Measurements from ENCODE around the gene SEMA6D.
"Not testable (repeated sequence)": the region's sequence is repeated elsewhere in the genome, so short reads cannot be mapped to it uniquely, and the experiment has no call there.

The SEMA6D gene

DNA sequence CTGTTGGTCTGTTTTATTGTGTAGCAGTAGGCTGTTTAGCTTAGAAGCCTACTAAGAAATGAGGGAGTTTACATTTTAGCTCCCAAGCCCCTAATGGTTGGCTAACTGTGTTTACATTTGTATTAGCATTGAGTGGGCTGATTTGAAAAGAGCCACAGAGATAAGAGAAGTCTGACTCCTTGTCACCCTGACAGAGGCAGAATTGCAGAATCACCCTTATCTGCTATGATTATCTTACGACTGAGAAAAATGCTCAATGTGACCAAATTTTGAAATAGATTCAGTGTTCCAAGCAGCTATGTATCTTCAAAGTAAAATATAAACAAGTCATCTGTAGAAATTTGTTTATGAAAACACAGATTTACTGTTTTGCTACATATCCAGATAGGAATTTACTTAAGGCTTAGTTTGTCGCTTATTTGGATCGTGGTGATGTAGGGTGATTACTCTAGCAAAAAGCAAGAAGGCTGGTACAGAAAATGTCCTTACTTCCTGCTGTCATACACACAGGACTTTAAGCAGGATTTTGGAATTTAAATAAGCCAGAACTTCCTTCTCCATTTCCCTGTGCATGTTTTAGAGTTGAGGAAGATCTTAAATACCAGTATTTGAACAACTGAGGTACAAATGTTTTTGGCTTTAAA lies 19.0 kb downstream of the SEMA6D start:
- ATAC-seq (ENCODE audit: insufficient read depth, low read depth) (no peak), DNase-seq (no peak)
- TF ChIP-seq, protein P1, sequence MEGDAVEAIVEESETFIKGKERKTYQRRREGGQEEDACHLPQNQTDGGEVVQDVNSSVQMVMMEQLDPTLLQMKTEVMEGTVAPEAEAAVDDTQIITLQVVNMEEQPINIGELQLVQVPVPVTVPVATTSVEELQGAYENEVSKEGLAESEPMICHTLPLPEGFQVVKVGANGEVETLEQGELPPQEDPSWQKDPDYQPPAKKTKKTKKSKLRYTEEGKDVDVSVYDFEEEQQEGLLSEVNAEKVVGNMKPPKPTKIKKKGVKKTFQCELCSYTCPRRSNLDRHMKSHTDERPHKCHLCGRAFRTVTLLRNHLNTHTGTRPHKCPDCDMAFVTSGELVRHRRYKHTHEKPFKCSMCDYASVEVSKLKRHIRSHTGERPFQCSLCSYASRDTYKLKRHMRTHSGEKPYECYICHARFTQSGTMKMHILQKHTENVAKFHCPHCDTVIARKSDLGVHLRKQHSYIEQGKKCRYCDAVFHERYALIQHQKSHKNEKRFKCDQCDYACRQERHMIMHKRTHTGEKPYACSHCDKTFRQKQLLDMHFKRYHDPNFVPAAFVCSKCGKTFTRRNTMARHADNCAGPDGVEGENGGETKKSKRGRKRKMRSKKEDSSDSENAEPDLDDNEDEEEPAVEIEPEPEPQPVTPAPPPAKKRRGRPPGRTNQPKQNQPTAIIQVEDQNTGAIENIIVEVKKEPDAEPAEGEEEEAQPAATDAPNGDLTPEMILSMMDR (IDR thresholded peaks at IDR 0.05; ENCODE audit: borderline replicate concordance, extremely low read depth, low read length, poor library complexity, severe bottlenecking): no peak
- TF ChIP-seq EZH2 (IDR thresholded peaks at IDR 0.05; ENCODE audit: borderline replicate concordance, low read depth, low read length, severe bottlenecking): no peak
- Histone ChIP-seq H4K20me1 (ENCODE audit: insufficient read depth, low read length) (no peaks in the 10 kb centered on the region), H3K27ac (ENCODE audit: low read length) (no peak overlapping the region), H2AFZ (ENCODE audit: low read depth, low read length) (no peak overlapping the region), H3K4me3 (ENCODE audit: low read depth in 1 of 2, low read length in 2 of 2) (no peak overlapping the region), H3K9ac (ENCODE audit: low read depth, low read length) (no peak overlapping the region), H3K4me1 (ENCODE audit: insufficient read depth, low read length) (no peaks in the 10 kb centered on the region), H3K9me3 (ENCODE audit: insufficient read depth, low read length, severe bottlenecking) (no peaks in the 10 kb centered on the region), H3K27me3 (ENCODE audit: insufficient read depth, low read length, poor library complexity) (no peaks in the 10 kb centered on the region), H3K36me3 (ENCODE audit: insufficient read depth, low read length) (no peaks in the 10 kb centered on the region), H3K79me2 (ENCODE audit: insufficient read depth, low read length) (no peaks in the 10 kb centered on the region), H3K4me2 (ENCODE audit: insufficient read depth, low read length) (no peak overlapping the region)

DNA sequence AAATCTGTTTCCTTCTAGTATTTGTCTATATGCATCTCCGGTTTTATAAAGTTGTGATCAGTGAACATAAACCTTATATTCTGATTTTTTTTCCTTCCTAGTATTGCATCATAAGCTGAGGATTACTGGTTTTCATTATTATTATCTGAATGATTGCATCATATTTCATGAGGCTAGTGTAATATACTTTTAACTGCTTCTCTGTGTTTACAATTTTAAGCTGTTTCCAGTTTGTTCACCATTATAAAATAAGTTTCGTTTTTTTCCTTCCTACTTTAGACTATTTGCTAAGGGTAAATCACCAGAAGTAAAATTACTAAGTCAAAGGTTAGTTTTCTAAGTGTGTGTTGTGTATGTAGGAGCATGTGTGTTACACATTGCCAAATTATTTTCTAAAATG lies 20.2 kb downstream of the SEMA6D start:
- Histone ChIP-seq H2AFZ (ENCODE audit: low read depth, low read length) (no peak overlapping the region), H3K27ac (ENCODE audit: low read length) (no peak overlapping the region), H3K79me2 (ENCODE audit: insufficient read depth, low read length) (no peaks in the 10 kb centered on the region), H3K4me3 (ENCODE audit: low read depth in 1 of 2, low read length in 2 of 2) (no peak overlapping the region), H3K27me3 (ENCODE audit: insufficient read depth, low read length, poor library complexity) (no peaks in the 10 kb centered on the region), H3K9me3 (ENCODE audit: insufficient read depth, low read length, severe bottlenecking) (no peaks in the 10 kb centered on the region), H4K20me1 (ENCODE audit: insufficient read depth, low read length) (no peaks in the 10 kb centered on the region), H3K4me2 (ENCODE audit: insufficient read depth, low read length) (no peak overlapping the region), H3K4me1 (ENCODE audit: insufficient read depth, low read length) (no peaks in the 10 kb centered on the region), H3K36me3 (ENCODE audit: insufficient read depth, low read length) (no peaks in the 10 kb centered on the region), H3K9ac (ENCODE audit: low read depth, low read length) (no peak overlapping the region)
- TF ChIP-seq, protein P1 (IDR thresholded peaks at IDR 0.05; ENCODE audit: borderline replicate concordance, extremely low read depth, low read length, poor library complexity, severe bottlenecking): no peak
- TF ChIP-seq EZH2 (IDR thresholded peaks at IDR 0.05; ENCODE audit: borderline replicate concordance, low read depth, low read length, severe bottlenecking): no peak
- ATAC-seq (ENCODE audit: insufficient read depth, low read depth): no peak
- no peak for DNase-seq

DNA sequence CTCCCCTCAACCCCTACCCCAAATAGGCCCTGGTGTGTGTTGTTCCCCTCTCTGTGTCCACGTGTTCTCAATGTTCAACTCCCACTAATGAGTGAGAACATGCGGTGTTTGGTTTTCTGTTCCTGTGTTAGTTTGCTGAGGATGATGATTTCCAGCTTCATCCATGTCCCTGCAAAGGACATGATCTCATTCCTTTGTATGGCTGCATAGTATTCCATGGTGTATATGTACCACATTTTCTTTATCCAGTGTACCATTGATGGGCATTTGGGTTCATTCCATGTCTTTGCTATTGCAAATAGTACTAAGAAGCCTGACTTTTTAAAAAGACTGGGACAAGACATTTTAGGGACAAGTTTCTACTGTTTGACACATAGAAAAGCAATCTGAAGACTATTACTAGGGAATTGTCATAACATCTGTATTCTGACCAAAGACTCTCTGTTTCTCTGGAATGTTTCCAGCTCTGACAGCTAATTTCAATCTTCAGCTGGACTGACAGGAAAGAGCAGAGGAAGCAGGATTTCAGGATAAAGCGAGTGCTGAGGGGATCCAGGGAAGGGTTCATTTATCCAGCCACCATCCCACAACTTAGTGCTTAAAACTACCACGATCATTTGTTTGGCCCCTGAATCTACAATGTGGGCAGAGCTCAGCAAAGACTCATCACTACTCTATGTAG lies 21.0 kb downstream of the SEMA6D start:
- not testable (repeated sequence) for DNase-seq; H2AFZ ChIP-seq (ENCODE audit: low read depth, low read length); H3K4me1 ChIP-seq (ENCODE audit: insufficient read depth, low read length); H3K9ac ChIP-seq (ENCODE audit: low read depth, low read length); H3K27ac ChIP-seq (ENCODE audit: low read length); H3K4me3 ChIP-seq (ENCODE audit: low read depth in 1 of 2, low read length in 2 of 2); H3K79me2 ChIP-seq (ENCODE audit: insufficient read depth, low read length); H3K9me3 ChIP-seq (ENCODE audit: insufficient read depth, low read length, severe bottlenecking); H3K36me3 ChIP-seq (ENCODE audit: insufficient read depth, low read length); H3K27me3 ChIP-seq (ENCODE audit: insufficient read depth, low read length, poor library complexity); ATAC-seq (ENCODE audit: insufficient read depth, low read depth); H3K4me2 ChIP-seq (ENCODE audit: insufficient read depth, low read length); H4K20me1 ChIP-seq (ENCODE audit: insufficient read depth, low read length)

DNA sequence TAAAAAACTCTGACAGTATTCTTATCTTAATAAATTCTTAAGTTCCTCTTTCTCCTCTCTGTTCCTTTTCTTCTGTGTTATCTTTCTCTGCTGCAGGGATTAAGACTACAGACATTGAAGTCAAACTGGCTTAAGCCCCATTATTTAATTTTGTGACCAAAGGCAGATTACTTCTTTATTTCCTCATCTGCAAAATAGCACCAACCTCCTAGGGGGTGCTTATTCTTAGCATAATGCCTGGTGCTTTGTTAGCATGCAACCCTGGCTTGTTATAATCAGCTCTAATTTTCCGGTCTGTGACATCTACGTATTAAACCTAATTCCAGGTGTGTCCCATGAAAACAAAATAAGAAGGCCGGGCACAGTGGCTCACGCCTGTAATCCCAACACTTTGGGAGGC lies 23.8 kb downstream of the SEMA6D start:
- no peaks in the 10 kb centered on the region for H3K27me3 ChIP-seq (ENCODE audit: insufficient read depth, low read length, poor library complexity)
- no peaks in the 10 kb centered on the region for H3K36me3 ChIP-seq (ENCODE audit: insufficient read depth, low read length)
- H3K4me3 ChIP-seq (ENCODE audit: low read depth in 1 of 2, low read length in 2 of 2): no peak overlapping the region
- H3K9ac ChIP-seq (ENCODE audit: low read depth, low read length): no peak overlapping the region
- no peak overlapping the region for H2AFZ ChIP-seq (ENCODE audit: low read depth, low read length)
- TF ChIP-seq, protein P1 (IDR thresholded peaks at IDR 0.05; ENCODE audit: borderline replicate concordance, extremely low read depth, low read length, poor library complexity, severe bottlenecking): no peak
- no peak for TF ChIP-seq EZH2 (IDR thresholded peaks at IDR 0.05; ENCODE audit: borderline replicate concordance, low read depth, low read length, severe bottlenecking)
- no peaks in the 10 kb centered on the region for H3K79me2 ChIP-seq (ENCODE audit: insufficient read depth, low read length)
- ATAC-seq (ENCODE audit: insufficient read depth, low read depth) (no peak), DNase-seq (no peak)
- H3K4me1 ChIP-seq (ENCODE audit: insufficient read depth, low read length): no peaks in the 10 kb centered on the region
- H4K20me1 ChIP-seq (ENCODE audit: insufficient read depth, low read length): no peaks in the 10 kb centered on the region
- no peaks in the 10 kb centered on the region for H3K9me3 ChIP-seq (ENCODE audit: insufficient read depth, low read length, severe bottlenecking)
- no peak overlapping the region for H3K27ac ChIP-seq (ENCODE audit: low read length)
- H3K4me2 ChIP-seq (ENCODE audit: insufficient read depth, low read length): no peak overlapping the region

Data from DND-41 (cell line).